ENCODE results near the gene NID1.

Gene NID1

DNA sequence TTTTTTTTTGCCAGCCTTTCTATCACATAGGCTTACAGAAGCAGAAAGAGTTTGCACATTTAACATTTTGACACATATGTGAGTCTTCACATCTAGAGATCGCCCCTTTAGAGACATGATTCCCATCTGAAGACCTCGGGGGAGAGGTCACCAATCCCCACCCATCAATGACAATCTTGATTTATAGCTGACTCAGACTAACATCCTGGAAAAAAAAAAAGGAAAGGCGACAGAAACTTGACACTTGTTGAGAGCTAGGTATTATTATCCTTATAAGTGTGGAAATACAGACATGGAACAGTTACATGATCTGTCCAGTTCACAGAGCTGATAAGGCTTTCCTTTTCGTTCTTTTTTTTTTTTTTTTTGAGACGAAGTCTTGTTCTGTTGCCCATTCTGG is 28.0 kb upstream of the NID1 start:
- TF ChIP-seq, protein P1, sequence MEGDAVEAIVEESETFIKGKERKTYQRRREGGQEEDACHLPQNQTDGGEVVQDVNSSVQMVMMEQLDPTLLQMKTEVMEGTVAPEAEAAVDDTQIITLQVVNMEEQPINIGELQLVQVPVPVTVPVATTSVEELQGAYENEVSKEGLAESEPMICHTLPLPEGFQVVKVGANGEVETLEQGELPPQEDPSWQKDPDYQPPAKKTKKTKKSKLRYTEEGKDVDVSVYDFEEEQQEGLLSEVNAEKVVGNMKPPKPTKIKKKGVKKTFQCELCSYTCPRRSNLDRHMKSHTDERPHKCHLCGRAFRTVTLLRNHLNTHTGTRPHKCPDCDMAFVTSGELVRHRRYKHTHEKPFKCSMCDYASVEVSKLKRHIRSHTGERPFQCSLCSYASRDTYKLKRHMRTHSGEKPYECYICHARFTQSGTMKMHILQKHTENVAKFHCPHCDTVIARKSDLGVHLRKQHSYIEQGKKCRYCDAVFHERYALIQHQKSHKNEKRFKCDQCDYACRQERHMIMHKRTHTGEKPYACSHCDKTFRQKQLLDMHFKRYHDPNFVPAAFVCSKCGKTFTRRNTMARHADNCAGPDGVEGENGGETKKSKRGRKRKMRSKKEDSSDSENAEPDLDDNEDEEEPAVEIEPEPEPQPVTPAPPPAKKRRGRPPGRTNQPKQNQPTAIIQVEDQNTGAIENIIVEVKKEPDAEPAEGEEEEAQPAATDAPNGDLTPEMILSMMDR (IDR thresholded peaks at IDR 0.05; ENCODE audit: insufficient read depth, low read depth, low read length, missing control alignments) = no peak
- no peak for DNase-seq (ENCODE audit: low read depth)
- no peak overlapping the region for H3K4me3 ChIP-seq (ENCODE audit: low read depth, low read length)

DNA sequence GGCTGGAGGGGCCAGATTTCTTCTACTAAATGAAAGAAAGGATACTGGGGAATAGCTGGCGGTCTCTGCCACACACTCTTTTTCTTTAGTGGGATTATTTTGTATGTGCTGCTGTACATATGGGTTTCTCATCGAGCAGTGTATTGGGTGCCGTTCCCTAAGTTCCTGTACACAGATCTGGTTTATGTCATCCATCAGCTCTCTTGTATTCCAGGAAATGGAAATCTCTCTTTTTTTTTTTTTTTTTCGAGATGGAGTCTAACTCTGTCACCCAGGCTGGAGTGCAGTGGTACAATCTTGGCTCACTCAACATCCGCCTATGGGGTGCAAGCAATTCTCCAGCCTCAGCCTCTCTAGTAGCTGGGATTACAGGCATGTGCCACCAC is 27.0 kb upstream of the NID1 start:
- DNase-seq (ENCODE audit: low read depth) = no peak
- no peak overlapping the region for H3K4me3 ChIP-seq (ENCODE audit: low read depth, low read length)
- TF ChIP-seq, protein P1 (IDR thresholded peaks at IDR 0.05; ENCODE audit: insufficient read depth, low read depth, low read length, missing control alignments) = no peak

DNA sequence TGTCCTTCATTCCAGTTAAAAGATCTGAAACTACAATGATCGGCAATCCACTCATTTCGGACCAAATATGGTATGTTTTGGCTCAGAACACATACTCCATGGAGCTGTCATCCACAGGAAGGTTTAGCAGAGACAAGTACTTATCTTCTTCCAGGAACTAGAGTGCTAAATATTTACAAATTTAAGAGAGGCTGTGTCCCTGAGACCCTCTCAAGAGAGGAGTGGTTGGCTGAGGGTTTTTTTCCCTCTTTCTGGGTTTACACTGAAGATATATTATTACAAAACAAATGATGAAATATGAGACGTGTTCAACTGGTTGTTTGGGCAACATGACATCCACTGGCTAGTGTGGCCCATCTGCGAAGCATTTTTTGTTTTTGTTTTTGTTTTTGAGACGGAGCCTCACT is 25.9 kb upstream of the NID1 start:
- no peak overlapping the region for H3K4me3 ChIP-seq (ENCODE audit: low read depth, low read length)
- no peak for DNase-seq (ENCODE audit: low read depth)
- TF ChIP-seq, protein P1 (IDR thresholded peaks at IDR 0.05; ENCODE audit: insufficient read depth, low read depth, low read length, missing control alignments) = no peak

DNA sequence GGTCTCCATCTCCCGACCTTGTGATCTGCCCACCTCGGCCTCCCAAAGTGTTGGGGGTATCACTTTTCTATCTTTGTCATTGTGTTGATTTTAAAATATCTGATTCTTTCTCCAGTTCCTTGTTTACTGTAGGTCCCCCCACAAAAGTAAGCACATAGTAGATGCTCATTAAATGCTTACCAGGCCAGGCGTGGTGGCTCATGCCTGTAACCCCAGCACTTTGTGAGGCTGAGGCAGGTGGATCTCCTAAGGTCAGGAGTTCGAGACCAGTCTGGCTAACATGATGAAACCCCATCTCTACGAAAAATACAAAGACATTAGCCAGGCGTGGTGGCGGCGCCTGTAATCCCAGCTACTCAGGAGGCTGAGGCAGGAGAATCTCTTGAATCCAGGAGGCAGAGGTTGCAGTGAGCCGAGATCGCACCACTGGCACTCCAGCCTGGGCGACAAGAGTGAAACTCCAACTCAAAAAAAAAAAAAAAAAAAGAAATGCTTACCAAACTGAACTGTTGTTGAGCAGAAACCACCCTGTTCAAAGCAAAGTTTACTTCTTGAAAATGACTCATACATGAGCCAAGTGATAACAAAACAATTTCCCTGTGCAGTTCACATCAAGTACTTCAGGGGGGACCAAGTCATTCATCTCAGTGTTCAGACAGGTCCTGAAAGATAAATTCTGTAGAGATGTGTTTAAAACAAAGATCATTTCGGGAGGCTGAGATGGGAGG is 24.3 kb upstream of the NID1 start:
- TF ChIP-seq, protein P1 (IDR thresholded peaks at IDR 0.05; ENCODE audit: insufficient read depth, low read depth, low read length, missing control alignments) = no peak
- H3K4me3 ChIP-seq (ENCODE audit: low read depth, low read length) = no peak overlapping the region
- DNase-seq (ENCODE audit: low read depth) = peak; percentile 62

DNA sequence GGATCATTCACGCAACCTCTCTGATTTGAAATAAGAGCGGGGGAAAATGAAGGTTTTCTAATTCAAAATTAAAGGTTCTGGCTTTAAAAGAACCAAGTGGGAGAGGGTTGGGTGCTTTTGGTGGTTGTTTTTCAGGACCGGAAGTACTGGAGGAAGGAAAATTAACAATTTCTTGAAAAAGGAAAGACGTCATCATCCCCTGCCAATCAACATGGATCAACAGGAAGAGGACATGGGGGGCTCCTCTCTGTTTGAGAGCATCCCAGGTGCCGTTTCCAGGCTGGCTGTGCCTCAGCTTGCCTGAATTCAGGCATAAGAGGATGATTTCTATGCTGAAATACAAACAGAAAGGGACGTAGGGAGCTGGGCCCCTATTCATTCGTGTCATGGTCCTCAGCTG is 21.6 kb upstream of the NID1 start:
- TF ChIP-seq, protein P1 (IDR thresholded peaks at IDR 0.05; ENCODE audit: insufficient read depth, low read depth, low read length, missing control alignments) = no peak
- no peak overlapping the region for H3K4me3 ChIP-seq (ENCODE audit: low read depth, low read length)
- DNase-seq (ENCODE audit: low read depth) = no peak

DNA sequence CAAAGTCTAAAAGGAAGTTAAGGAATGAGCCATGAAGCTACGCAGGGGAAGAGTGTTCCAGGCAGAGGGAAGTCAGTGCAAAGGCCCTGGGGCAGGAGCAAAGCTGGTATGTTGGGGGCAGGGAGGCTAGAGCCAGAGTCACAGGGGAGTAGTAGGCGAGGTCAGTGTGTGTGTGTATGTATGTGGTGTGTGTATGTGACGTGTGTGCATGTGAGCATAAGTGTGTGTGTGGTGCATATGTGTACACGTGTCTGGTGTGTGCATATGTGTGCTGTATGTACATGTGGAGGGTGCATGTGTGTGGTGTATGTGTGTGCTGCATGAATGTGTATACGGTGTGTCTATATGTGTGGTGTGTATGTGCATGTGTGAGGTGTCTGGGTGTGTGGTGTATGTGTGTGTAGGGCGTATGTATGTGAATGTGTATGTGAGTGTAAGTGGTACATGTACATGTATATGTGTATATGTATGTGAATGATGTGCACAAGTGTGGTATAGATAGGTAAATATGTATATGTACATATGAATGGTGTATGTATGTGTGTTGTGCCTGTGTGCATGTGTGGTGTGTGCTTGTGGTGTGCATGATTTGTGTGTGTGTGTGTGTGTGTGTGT is 20.8 kb upstream of the NID1 start:
- TF ChIP-seq, protein P1 (IDR thresholded peaks at IDR 0.05; ENCODE audit: insufficient read depth, low read depth, low read length, missing control alignments) = no peak
- no peak for DNase-seq (ENCODE audit: low read depth)
- H3K4me3 ChIP-seq (ENCODE audit: low read depth, low read length) = no peak overlapping the region

DNA sequence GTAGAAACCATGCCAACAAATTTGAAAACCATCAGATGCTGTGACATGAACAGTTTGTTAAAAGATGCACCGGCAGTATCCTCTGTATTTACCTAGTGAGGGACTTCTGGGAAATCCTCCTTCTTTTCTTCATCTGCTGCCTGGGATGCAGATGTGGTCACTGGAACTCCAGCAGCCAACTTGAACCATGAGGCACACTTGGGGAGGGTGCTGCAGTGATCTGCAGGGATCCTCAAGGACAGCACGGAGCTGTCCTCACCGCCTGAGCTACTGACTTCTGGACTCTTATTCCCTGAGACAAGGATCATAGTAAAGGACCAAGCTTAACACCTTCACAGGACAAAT is 19.5 kb upstream of the NID1 start:
- H3K4me3 ChIP-seq (ENCODE audit: low read depth, low read length) = no peak overlapping the region
- DNase-seq (ENCODE audit: low read depth) = no peak
- TF ChIP-seq, protein P1 (IDR thresholded peaks at IDR 0.05; ENCODE audit: insufficient read depth, low read depth, low read length, missing control alignments) = no peak

Measured in GM12865 (cell line).